22Rv1 (cell line): ENCODE results near the gene PLK4.

Experiments
- ZFX ChIP-seq: fragments of 450-650 bp; IDR thresholded peaks from 2 replicates; pipeline ENCODE4 v1.6.1; 2017; ENCODE audit warnings: antibody characterized with exemption, borderline replicate concordance
- TF ChIP-seq, protein P1 (sequence below): fragments of 450-650 bp; IDR thresholded peaks from 2 replicates; pipeline ENCODE4 v1.5.1; 2017; ENCODE audit warnings: mild to moderate bottlenecking

DNA sequence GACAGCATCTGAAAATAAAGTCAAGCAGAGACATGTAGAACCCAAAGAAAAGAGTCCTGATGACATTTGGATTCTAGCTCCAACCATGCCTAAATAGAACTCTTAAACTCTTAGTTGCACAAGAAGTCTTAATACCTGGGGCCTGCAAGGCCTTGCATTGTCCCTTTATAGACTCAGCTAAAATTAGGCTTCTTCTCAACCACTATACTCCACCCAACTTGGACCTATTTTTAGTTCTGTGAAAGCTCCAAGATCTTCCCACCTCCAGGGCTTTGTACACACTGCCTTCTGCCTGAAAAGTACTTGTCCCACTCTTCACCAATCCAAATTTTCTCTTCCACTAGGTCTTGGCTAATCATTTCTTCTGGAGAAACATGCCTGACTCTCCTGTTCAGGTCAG lies 36.5 kb downstream of the PLK4 start:
- TF ChIP-seq, protein P1, sequence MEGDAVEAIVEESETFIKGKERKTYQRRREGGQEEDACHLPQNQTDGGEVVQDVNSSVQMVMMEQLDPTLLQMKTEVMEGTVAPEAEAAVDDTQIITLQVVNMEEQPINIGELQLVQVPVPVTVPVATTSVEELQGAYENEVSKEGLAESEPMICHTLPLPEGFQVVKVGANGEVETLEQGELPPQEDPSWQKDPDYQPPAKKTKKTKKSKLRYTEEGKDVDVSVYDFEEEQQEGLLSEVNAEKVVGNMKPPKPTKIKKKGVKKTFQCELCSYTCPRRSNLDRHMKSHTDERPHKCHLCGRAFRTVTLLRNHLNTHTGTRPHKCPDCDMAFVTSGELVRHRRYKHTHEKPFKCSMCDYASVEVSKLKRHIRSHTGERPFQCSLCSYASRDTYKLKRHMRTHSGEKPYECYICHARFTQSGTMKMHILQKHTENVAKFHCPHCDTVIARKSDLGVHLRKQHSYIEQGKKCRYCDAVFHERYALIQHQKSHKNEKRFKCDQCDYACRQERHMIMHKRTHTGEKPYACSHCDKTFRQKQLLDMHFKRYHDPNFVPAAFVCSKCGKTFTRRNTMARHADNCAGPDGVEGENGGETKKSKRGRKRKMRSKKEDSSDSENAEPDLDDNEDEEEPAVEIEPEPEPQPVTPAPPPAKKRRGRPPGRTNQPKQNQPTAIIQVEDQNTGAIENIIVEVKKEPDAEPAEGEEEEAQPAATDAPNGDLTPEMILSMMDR = no peak
- TF ChIP-seq ZFX = no peak
